Stimulated activated CD8-positive, alpha-beta memory T cell treated with anti-CD3 and anti-CD28 coated beads, Interleukin-4, amount 100 ng/mL, for 24 hours (primary cell): ENCODE measurements around the gene RPS24.
"Not testable (repeated sequence)": the region's sequence is repeated elsewhere in the genome, so short reads cannot be mapped to it uniquely, and the experiment has no call there.

Source experiments
- DNase-seq: peaks from one replicate; pipeline ENCODE4 v3.0.0-alpha.2; 2020; ENCODE audit warnings: low read depth

Gene RPS24

GRCh38 chr10:78033637-78034470 is at the start of gene RPS24:
Gene RPS24 (plus strand): TSS chr10:78033863. CDS start chr10:78033902, 39 bp downstream.
- DNase-seq: peak; percentile 89

GRCh38 chr10:77984986-77985385 is 48.7 kb upstream of the RPS24 start:
- DNase-seq: no peak

- DNase-seq: no peak
These were observed 45.9 kb upstream of the RPS24 start for GRCh38 chr10:77987671-77988255.

- DNase-seq: no peak
These were observed 44.5 kb upstream of the RPS24 start for GRCh38 chr10:77989081-77989724.

GRCh38 chr10:77993620-77994019 is 40.0 kb upstream of the RPS24 start:
- DNase-seq: no peak

GRCh38 chr10:77998780-77999179 is 34.9 kb upstream of the RPS24 start:
- not testable (repeated sequence) for DNase-seq

- no peak for DNase-seq
These were observed 33.5 kb upstream of the RPS24 start for GRCh38 chr10:78000206-78000605.

- DNase-seq: no peak
These were observed 32.6 kb upstream of the RPS24 start for GRCh38 chr10:78000956-78001472.

GRCh38 chr10:78002541-78003288 is 30.9 kb upstream of the RPS24 start:
- DNase-seq: no peak

- no peak for DNase-seq
These were observed 29.2 kb upstream of the RPS24 start for GRCh38 chr10:78004215-78005026.

- no peak for DNase-seq
These were observed 26.5 kb upstream of the RPS24 start for GRCh38 chr10:78007172-78007571.

- no peak for DNase-seq
These were observed 24.0 kb upstream of the RPS24 start for GRCh38 chr10:78009662-78010061.

GRCh38 chr10:78010278-78010677 is 23.4 kb upstream of the RPS24 start:
- no peak for DNase-seq

- no peak for DNase-seq
These were observed 22.6 kb upstream of the RPS24 start for GRCh38 chr10:78011065-78011464.

GRCh38 chr10:78013564-78013963 is 20.1 kb upstream of the RPS24 start:
- DNase-seq: no peak

GRCh38 chr10:78015546-78015945 is 18.1 kb upstream of the RPS24 start:
- no peak for DNase-seq

- no peak for DNase-seq
These were observed 15.8 kb upstream of the RPS24 start for GRCh38 chr10:78017856-78018255.

GRCh38 chr10:78019264-78019663 is 14.4 kb upstream of the RPS24 start:
- no peak for DNase-seq

- DNase-seq: no peak
These were observed 12.5 kb upstream of the RPS24 start for GRCh38 chr10:78021201-78021600.

- DNase-seq: no peak
These were observed 9.9 kb upstream of the RPS24 start for GRCh38 chr10:78023741-78024140.

- no peak for DNase-seq
These were observed 7.8 kb upstream of the RPS24 start for GRCh38 chr10:78025685-78026364.
